K562 (cell line): ENCODE measurements around the gene EPC2. TPM values are rescaled to one million over a fixed set of nuclear protein-coding genes. Genes with fewer than 3 reads are reported as not detected.
A peak's percentile ranks its signal among the peaks of the same experiment; 100 is the strongest.

Experiments
- BCLAF1 ChIP-seq, 2 experiments: fragments of 450-650 bp in 1 of 2; IDR thresholded peaks; 2 replicates each; pipeline ENCODE4 v1.6.1; 2011 to 2017; ENCODE audit warnings: low read depth in 2 of 2, antibody characterized with exemption in 1 of 2, borderline replicate concordance in 1 of 2, low read length in 1 of 2, mild to moderate bottlenecking in 1 of 2, mixed read lengths in 1 of 2; ENCODE audit not compliant: control insufficient read depth in 1 of 2
- E2F5 ChIP-seq: sonication (generic); formaldehyde crosslinking; IDR thresholded peaks from 2 replicates; pipeline ENCODE4 v1.8.0; 2022; ENCODE audit warnings: mild to moderate bottlenecking, missing genetic modification reagents
- EHMT2 ChIP-seq: fragments of 450-650 bp; IDR thresholded peaks from 2 replicates; pipeline ENCODE4 v1.6.1; 2018; ENCODE audit warnings: antibody characterized with exemption
- ETV1 ChIP-seq: fragments of 450-650 bp; conservative IDR thresholded peaks from 2 replicates; pipeline ENCODE4 v1.6.1; 2016; ENCODE audit warnings: missing genetic modification characterization, control low read depth, low read depth, missing compliant biosample characterization
- GABPA ChIP-seq: fragments of 200-800 bp; sonication (Bioruptor generic); conservative IDR thresholded peaks from 2 replicates; pipeline ENCODE4 v1.6.1; 2016; ENCODE audit warnings: low read depth, missing genetic modification characterization, missing compliant biosample characterization
- HMBOX1 ChIP-seq: sonication (generic); IDR thresholded peaks from 2 replicates; pipeline ENCODE4 v1.6.1; 2016
- PCBP2 ChIP-seq: fragments of 200-400 bp; formaldehyde crosslinking; IDR thresholded peaks from 2 replicates; pipeline ENCODE4 v1.6.1; 2018; ENCODE audit warnings: low read length, low read depth, mild to moderate bottlenecking, moderate library complexity; ENCODE audit not compliant: poor library complexity, severe bottlenecking
- POLR2A ChIP-seq: fragments of 450-650 bp; conservative IDR thresholded peaks from 2 replicates; pipeline ENCODE4 v1.6.1; 2016
- TAF1 ChIP-seq: IDR thresholded peaks from 2 replicates; pipeline ENCODE4 v1.6.1; 2011; ENCODE audit warnings: mild to moderate bottlenecking, low read length, moderate library complexity; ENCODE audit not compliant: insufficient read depth, control insufficient read depth, severe bottlenecking; ENCODE audit errors: extremely low read depth
- ZNF263 ChIP-seq: sonication (generic); formaldehyde crosslinking; IDR thresholded peaks from 2 replicates; pipeline ENCODE4 v1.8.0; 2022; ENCODE audit warnings: mild to moderate bottlenecking, missing genetic modification reagents, borderline replicate concordance
- ZNF311 ChIP-seq: fragments of 250-450 bp; sonication (Bioruptor Pico); IDR thresholded peaks from 2 replicates; pipeline ENCODE4 v1.4.0; 2020; ENCODE audit warnings: mild to moderate bottlenecking, moderate library complexity
- polyA plus RNA-seq, 8 experiments: library from polyadenylated mRNA; depleted of rRNA in 4 of 8; stranded (reverse) in 5 of 8; unstranded in 3 of 8; fragments of >200 nt; fragmentation: Nextera tagmentation in 2 of 8; fragmentation: Illumina TruSeq in 1 of 8; extraction: Ambion mirVana in 2 of 8; extraction: Trizol in 1 of 8; gene quantifications; 2 replicates each; pipeline versions ENCODE4 v1.2.1 to v1.2.3, GENCODE V29; 2011 to 2014; ENCODE audit warnings: inconsistent platforms in 1 of 8, missing spikeins in 1 of 8
- total RNA-seq, 7 experiments: library from RNA; depleted of rRNA in 6 of 7; stranded (reverse); fragments of >200 nt in 6 of 7; fragmentation: Illumina TruSeq in 2 of 7; extraction: Trizol in 2 of 7; gene quantifications; 2 replicates each; pipeline versions ENCODE4 v1.2.1 to v1.2.3, GENCODE V29; 2011 to 2021; ENCODE audit warnings: low replicate concordance in 1 of 7
- TF ChIP-seq, protein P1 (sequence below): fragments of 450-650 bp; formaldehyde crosslinking; IDR thresholded peaks from 2 replicates; pipeline ENCODE4 v1.4.0; 2022; ENCODE audit warnings: missing genetic modification characterization

Gene EPC2
- total and polyA plus RNA-seq, 9 of the 15 experiments (the other 6 are each of a cell fraction or from before 2014, with no cell fraction given): 7.0 to 35.8 (median 29.1) TPM

DNA sequence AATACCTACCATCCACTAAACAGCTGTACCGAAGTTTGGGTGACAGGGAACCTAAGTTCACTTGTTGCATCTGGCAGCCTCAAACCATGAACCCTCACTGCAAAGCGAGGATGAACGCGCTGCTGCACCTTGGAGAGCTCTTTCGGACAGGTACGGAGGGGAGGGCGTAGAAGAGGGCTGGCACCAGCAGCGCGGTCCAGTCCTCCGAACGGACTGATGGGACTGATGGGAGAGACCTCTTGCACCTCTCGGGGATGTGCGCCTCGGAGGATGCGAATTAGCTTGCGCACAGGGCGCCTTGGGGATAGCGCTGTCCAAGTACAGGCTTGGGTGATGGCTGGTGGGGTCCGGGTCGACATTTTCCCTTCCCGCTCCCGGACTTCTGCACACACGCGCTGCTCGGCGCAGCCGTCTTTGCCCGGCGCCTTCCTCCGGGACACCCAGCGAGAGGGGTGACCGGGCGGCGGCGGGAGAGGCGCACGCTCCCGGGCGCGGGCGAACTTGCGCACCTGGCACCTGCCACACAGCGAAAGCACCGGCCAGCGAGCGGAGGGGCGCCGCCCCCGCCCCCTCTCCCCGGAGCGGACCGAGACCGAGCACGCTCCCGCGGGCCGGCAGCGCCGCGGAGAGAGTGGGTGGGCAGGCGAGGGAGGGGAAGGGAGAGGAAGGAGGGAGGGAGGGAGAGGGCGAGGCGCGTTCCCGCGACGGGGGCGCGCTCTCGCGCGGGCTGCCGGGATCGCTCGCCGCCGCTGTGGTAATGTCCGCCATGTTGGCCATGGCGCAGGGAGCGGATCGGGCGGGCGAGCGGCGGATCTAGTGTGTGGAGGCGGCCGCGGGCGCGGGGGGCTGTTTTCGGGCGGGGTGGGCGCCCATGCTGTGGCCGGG, at the start of gene EPC2 (continued):
- TF ChIP-seq BCLAF1 (IDR thresholded peaks at IDR 0.05; ENCODE audit: borderline replicate concordance in 1 of 2, control insufficient read depth in 1 of 2, low read depth in 2 of 2, low read length in 1 of 2) (0 out of 4 replicates have a peak, but pooled peaks of 1 of the 2 experiments have one; percentile 12), ZNF263 (CRISPR knock-in tag) (no peak), EHMT2 (peak; percentile 64; the same call in 1 of the 2 replicates), ZNF311 (CRISPR knock-in tag) (no peak), PCBP2 (peak; percentile 100), HMBOX1 (no peak), POLR2A (peak; percentile 96), TAF1 (peak; percentile 92), ETV1 (tag) (no peak), E2F5 (CRISPR knock-in tag) (peak; percentile 75; the same call in 1 of the 2 replicates), GABPA (0 out of 2 replicates have a peak, but pooled peaks have one; percentile 26)
- TF ChIP-seq, protein P1, sequence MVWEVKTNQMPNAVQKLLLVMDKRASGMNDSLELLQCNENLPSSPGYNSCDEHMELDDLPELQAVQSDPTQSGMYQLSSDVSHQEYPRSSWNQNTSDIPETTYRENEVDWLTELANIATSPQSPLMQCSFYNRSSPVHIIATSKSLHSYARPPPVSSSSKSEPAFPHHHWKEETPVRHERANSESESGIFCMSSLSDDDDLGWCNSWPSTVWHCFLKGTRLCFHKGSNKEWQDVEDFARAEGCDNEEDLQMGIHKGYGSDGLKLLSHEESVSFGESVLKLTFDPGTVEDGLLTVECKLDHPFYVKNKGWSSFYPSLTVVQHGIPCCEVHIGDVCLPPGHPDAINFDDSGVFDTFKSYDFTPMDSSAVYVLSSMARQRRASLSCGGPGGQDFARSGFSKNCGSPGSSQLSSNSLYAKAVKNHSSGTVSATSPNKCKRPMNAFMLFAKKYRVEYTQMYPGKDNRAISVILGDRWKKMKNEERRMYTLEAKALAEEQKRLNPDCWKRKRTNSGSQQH (CRISPR knock-in tag): peak; percentile 64; the same call in 1 of the 2 replicates
